CD8-positive, alpha-beta memory T cell (primary cell): Measurements from ENCODE around the gene TNK2. TPM values are rescaled to one million over a fixed set of nuclear protein-coding genes. Genes with fewer than 3 reads are reported as not detected.

ENCODE experiments used
- CTCF ChIA-PET: fragments of 350-600 bp; sonication (Branson Sonifier 250); formaldehyde crosslinking; loops from one replicate; lab custom pipeline; 2021; ENCODE audit warnings: antibody characterized with exemption; lab: Charles Lee
- POLR2A ChIA-PET: fragments of 350-600 bp; sonication (Branson Sonifier 250); formaldehyde crosslinking; loops from one replicate; lab custom pipeline; 2021; ENCODE audit warnings: antibody characterized with exemption; lab: Charles Lee
- DNase-seq, 5 donors: peaks; one replicate each; pipeline versions ENCODE4 v3.0.0 to v3.0.0-alpha.2; 2020 to 2022; ENCODE audit warnings: mixed read lengths in 1 of 5
- H3K27ac ChIP-seq: one replicate; pipeline ENCODE4 v1.7.0; 2013; ENCODE audit warnings: low read depth, mild to moderate bottlenecking, low read length, moderate library complexity
- H3K27me3 ChIP-seq: 2 replicates; pipeline ENCODE4 v1.7.0; 2013; ENCODE audit warnings: low read length, mild to moderate bottlenecking; ENCODE audit not compliant: insufficient read depth, poor library complexity, severe bottlenecking
- H3K36me3 ChIP-seq: 2 replicates; pipeline ENCODE4 v1.7.0; 2013; ENCODE audit warnings: mild to moderate bottlenecking, low read length, moderate library complexity; ENCODE audit not compliant: insufficient read depth
- H3K4me1 ChIP-seq: 2 replicates; pipeline ENCODE4 v1.7.0; 2013; ENCODE audit warnings: mild to moderate bottlenecking, low read length, moderate library complexity; ENCODE audit not compliant: insufficient read depth
- H3K4me3 ChIP-seq: 2 replicates; pipeline ENCODE4 v1.7.0; 2013; ENCODE audit warnings: mild to moderate bottlenecking, low read length
- H3K9me3 ChIP-seq: 2 replicates; pipeline ENCODE4 v1.7.0; 2013; ENCODE audit warnings: mild to moderate bottlenecking, low read length
- H3K27ac Mint-ChIP-seq, 8 donors: one replicate each; pipeline ENCODE4 v1.8.0; 2020 to 2021; ENCODE audit warnings: mixed read lengths in 8 of 8, mild to moderate bottlenecking in 6 of 8, inconsistent platforms in 3 of 8, moderate library complexity in 3 of 8
- H3K27me3 Mint-ChIP-seq, 2 donors: one replicate each; pipeline ENCODE4 v1.8.0; 2020 to 2021; ENCODE audit warnings: mixed read lengths in 2 of 2, mild to moderate bottlenecking in 1 of 2, moderate library complexity in 1 of 2
- H3K36me3 Mint-ChIP-seq, 3 donors: one replicate each; pipeline ENCODE4 v1.8.0; 2020 to 2021; ENCODE audit warnings: mixed read lengths in 3 of 3, inconsistent platforms in 1 of 3, mild to moderate bottlenecking in 1 of 3
- H3K4me1 Mint-ChIP-seq, 3 donors: one replicate each; pipeline ENCODE4 v1.8.0; 2020 to 2021; ENCODE audit warnings: mixed read lengths in 3 of 3, inconsistent platforms in 1 of 3, mild to moderate bottlenecking in 1 of 3
- H3K4me3 Mint-ChIP-seq, 7 donors: one replicate each; pipeline ENCODE4 v1.8.0; 2020 to 2021; ENCODE audit warnings: mixed read lengths in 7 of 7, mild to moderate bottlenecking in 6 of 7, moderate library complexity in 4 of 7, inconsistent platforms in 2 of 7
- H3K9me3 Mint-ChIP-seq, 5 donors: one replicate each; pipeline ENCODE4 v1.8.0; 2020 to 2022; ENCODE audit warnings: mixed read lengths in 5 of 5, mild to moderate bottlenecking in 3 of 5, moderate library complexity in 2 of 5, inconsistent platforms in 1 of 5
- polyA plus RNA-seq: library from polyadenylated mRNA; unstranded; fragments of 300-500 nt; fragmentation: Illumina TruSeq; gene quantifications from one replicate; pipeline ENCODE4 v1.2.3, GENCODE V29; 2021
- total RNA-seq, 2 experiments: library from RNA; stranded (reverse); gene quantifications; one replicate each; pipeline ENCODE4 v1.2.3, GENCODE V29; 2021

The TNK2 gene
- total and polyA plus RNA-seq, 3 experiments from 2014 or later = 4.7 to 74.5 (median 71.4) TPM

- DNase-seq = no peak
- H3K9me3 Mint-ChIP-seq = no peaks in the 10 kb centered on the region
- no peak overlapping the region for H3K27ac ChIP-seq
- H3K9me3 ChIP-seq = no peaks in the 10 kb centered on the region
- POLR2A ChIA-PET = interaction anchor here (6.0 kb wide), 1 partner anchor 15 kb away, joined by 77 read pairs; the partner anchor contains the start of gene TNK2
- H3K27me3 Mint-ChIP-seq = no peaks in the 10 kb centered on the region
- peaks cover 24 to 38% (median 38%) of the 10 kb centered on the region in 3 donors for H3K4me1 Mint-ChIP-seq
- H3K27me3 ChIP-seq = no peaks in the 10 kb centered on the region
- peaks cover 0 to 22% (median 0%) of the 10 kb centered on the region in 3 donors for H3K36me3 Mint-ChIP-seq
- no peak overlapping the region for H3K4me3 ChIP-seq
- H3K4me3 Mint-ChIP-seq = peak overlapping the region in 1 of 7 donors; percentile 40
- peaks cover 29% of the 10 kb centered on the region for H3K4me1 ChIP-seq
- no peaks in the 10 kb centered on the region for H3K36me3 ChIP-seq
- H3K27ac Mint-ChIP-seq = no peak overlapping the region
- CTCF ChIA-PET = interaction anchor here (1.9 to 11.1 kb wide), 6 partner anchors 10 to 343 kb away, joined by 4 to 176 read pairs (median 40); partner anchors contain the start of gene TNK2
Observed at GRCh38 chr3:195893044-195893395, 15.3 kb downstream of the TNK2 start.

GRCh38 chr3:195892105-195893043, 16.0 kb downstream of the TNK2 start:
- Mint-ChIP-seq H3K27me3 (no peaks in the 10 kb centered on the region), H3K4me3 (peak overlapping the region in 1 of 7 donors; percentile 40), H3K4me1 (peaks cover 21 to 32% (median 32%) of the 10 kb centered on the region in 3 donors), H3K9me3 (no peaks in the 10 kb centered on the region), H3K36me3 (peaks cover 0 to 28% (median 0%) of the 10 kb centered on the region in 3 donors), H3K27ac (peak overlapping the region in 2 of 8 donors; percentile 61 to 78)
- Histone ChIP-seq H3K36me3 (no peaks in the 10 kb centered on the region), H3K27me3 (no peaks in the 10 kb centered on the region), H3K27ac (no peak overlapping the region), H3K9me3 (no peaks in the 10 kb centered on the region), H3K4me3 (no peak overlapping the region), H3K4me1 (peaks cover 25% of the 10 kb centered on the region)
- no peak for DNase-seq
- POLR2A ChIA-PET = interaction anchor here (6.0 kb wide), 1 partner anchor 16 kb away, joined by 77 read pairs; the partner anchor contains the start of gene TNK2
- CTCF ChIA-PET = interaction anchor here (1.0 to 11.1 kb wide), 4 partner anchors 10 to 41 kb away, joined by 3 to 176 read pairs (median 36); no protein-coding TSS in a partner anchor

- Mint-ChIP-seq H3K36me3 (peaks cover 0 to 33% (median 0%) of the 10 kb centered on the region in 3 donors), H3K27ac (peak overlapping the region in 2 of 8 donors; percentile 24 to 61), H3K27me3 (no peaks in the 10 kb centered on the region), H3K9me3 (no peaks in the 10 kb centered on the region), H3K4me1 (peaks cover 14 to 24% (median 24%) of the 10 kb centered on the region in 3 donors), H3K4me3 (no peak overlapping the region)
- POLR2A ChIA-PET = no interaction called here
- no peak overlapping the region for H3K27ac ChIP-seq
- no peak overlapping the region for H3K4me3 ChIP-seq
- no peak for DNase-seq
- CTCF ChIA-PET = interaction anchor here (1.0 to 11.1 kb wide), 4 partner anchors 11 to 41 kb away, joined by 3 to 176 read pairs (median 36); no protein-coding TSS in a partner anchor
- no peaks in the 10 kb centered on the region for H3K9me3 ChIP-seq
- no peaks in the 10 kb centered on the region for H3K36me3 ChIP-seq
- H3K27me3 ChIP-seq = no peaks in the 10 kb centered on the region
- peaks cover 17% of the 10 kb centered on the region for H3K4me1 ChIP-seq
Observed at GRCh38 chr3:195891431-195892104, 16.8 kb downstream of the TNK2 start.

GRCh38 chr3:195889870-195890295, 18.5 kb downstream of the TNK2 start:
- Histone ChIP-seq H3K4me1 (peaks cover 11% of the 10 kb centered on the region), H3K9me3 (no peaks in the 10 kb centered on the region), H3K27ac (no peak overlapping the region), H3K4me3 (no peak overlapping the region), H3K27me3 (no peaks in the 10 kb centered on the region), H3K36me3 (no peaks in the 10 kb centered on the region)
- H3K4me3 Mint-ChIP-seq = no peak overlapping the region
- H3K27me3 Mint-ChIP-seq = no peaks in the 10 kb centered on the region
- no peak for DNase-seq
- peak overlapping the region in 1 of 8 donors; percentile 69 for H3K27ac Mint-ChIP-seq
- peaks cover 0 to 43% (median 0%) of the 10 kb centered on the region in 3 donors for H3K36me3 Mint-ChIP-seq
- peaks cover 8 to 17% (median 15%) of the 10 kb centered on the region in 3 donors for H3K4me1 Mint-ChIP-seq
- H3K9me3 Mint-ChIP-seq = no peaks in the 10 kb centered on the region
- ChIA-PET CTCF (interaction anchor here (1.0 to 11.1 kb wide), 4 partner anchors 24 to 39 kb away, joined by 3 to 176 read pairs (median 5); no protein-coding TSS in a partner anchor), POLR2A (no interaction called here)

- Mint-ChIP-seq H3K36me3 (peaks cover 0 to 42% (median 0%) of the 10 kb centered on the region in 3 donors), H3K4me3 (no peak overlapping the region), H3K27ac (peak overlapping the region in 3 of 8 donors; percentile 47 to 71 (median 60)), H3K9me3 (no peaks in the 10 kb centered on the region), H3K4me1 (peaks cover 2 to 12% (median 9%) of the 10 kb centered on the region in 3 donors), H3K27me3 (no peaks in the 10 kb centered on the region)
- ChIA-PET POLR2A (no interaction called here), CTCF (interaction anchor here (1.2 to 11.1 kb wide), 4 partner anchors 24 to 38 kb away, joined by 4 to 176 read pairs (median 5); no protein-coding TSS in a partner anchor)
- H3K4me3 ChIP-seq = no peak overlapping the region
- peaks cover 5% of the 10 kb centered on the region for H3K4me1 ChIP-seq
- H3K36me3 ChIP-seq = no peaks in the 10 kb centered on the region
- no peak overlapping the region for H3K27ac ChIP-seq
- DNase-seq = no peak
- no peaks in the 10 kb centered on the region for H3K27me3 ChIP-seq
- no peaks in the 10 kb centered on the region for H3K9me3 ChIP-seq
Observed at GRCh38 chr3:195888981-195889869, 19.1 kb downstream of the TNK2 start.

- DNase-seq = no peak
- H3K4me3 Mint-ChIP-seq = no peak overlapping the region
- H3K36me3 Mint-ChIP-seq = peaks cover 0 to 49% (median 0%) of the 10 kb centered on the region in 3 donors
- peak overlapping the region in 1 of 8 donors; percentile 51 for H3K27ac Mint-ChIP-seq
- no peaks in the 10 kb centered on the region for H3K36me3 ChIP-seq
- CTCF ChIA-PET = interaction anchor here (1.3 to 11.1 kb wide), 2 partner anchors 25 to 29 kb away, joined by 4 to 176 read pairs; no protein-coding TSS in a partner anchor
- H3K27me3 Mint-ChIP-seq = no peaks in the 10 kb centered on the region
- POLR2A ChIA-PET = no interaction called here
- H3K9me3 ChIP-seq = no peaks in the 10 kb centered on the region
- H3K4me1 Mint-ChIP-seq = peaks cover 1 to 8% (median 5%) of the 10 kb centered on the region in 3 donors
- no peaks in the 10 kb centered on the region for H3K9me3 Mint-ChIP-seq
- no peak overlapping the region for H3K4me3 ChIP-seq
- no peak overlapping the region for H3K27ac ChIP-seq
- H3K4me1 ChIP-seq = no peaks in the 10 kb centered on the region
- no peaks in the 10 kb centered on the region for H3K27me3 ChIP-seq
Observed at GRCh38 chr3:195888311-195888761, 20.0 kb downstream of the TNK2 start.

- H3K9me3 Mint-ChIP-seq = no peaks in the 10 kb centered on the region
- CTCF ChIA-PET = interaction anchor here (0.8 to 1.1 kb wide), 2 partner anchors 20 to 25 kb away, joined by 3 to 4 read pairs; no protein-coding TSS in a partner anchor
Observed at GRCh38 chr3:195887670-195888069, 20.7 kb downstream of the TNK2 start.

More at GRCh38 chr3:195887670-195888069, 20.7 kb downstream of the TNK2 start:
- no peaks in the 10 kb centered on the region for H3K9me3 ChIP-seq
- H3K36me3 ChIP-seq = no peaks in the 10 kb centered on the region
- H3K4me1 ChIP-seq = no peaks in the 10 kb centered on the region
- no peaks in the 10 kb centered on the region for H3K27me3 ChIP-seq
- H3K27ac Mint-ChIP-seq = peak overlapping the region in 2 of 8 donors; percentile 43 to 78
- H3K4me1 Mint-ChIP-seq = peaks cover 1 to 8% (median 5%) of the 10 kb centered on the region in 3 donors
- H3K27me3 Mint-ChIP-seq = no peaks in the 10 kb centered on the region
- no peak for DNase-seq
- H3K36me3 Mint-ChIP-seq = peaks cover 0 to 55% (median 0%) of the 10 kb centered on the region in 3 donors
- no peak overlapping the region for H3K4me3 ChIP-seq
- POLR2A ChIA-PET = no interaction called here
- no peak overlapping the region for H3K27ac ChIP-seq
- peak overlapping the region in 1 of 7 donors; percentile 34 for H3K4me3 Mint-ChIP-seq
